Measurements from ENCODE around the gene RBM18. TPM values are rescaled to one million over a fixed set of nuclear protein-coding genes. Genes with fewer than 3 reads are reported as not detected.

Gene RBM18
- total RNA-seq, 1 experiment from 2014 or later: 19.2 TPM

GRCh38 chr9:122291458-122291857, 26.8 kb upstream of the RBM18 start:
- POLR2A ChIA-PET: interaction anchor here (0.5 kb wide), 1 partner anchor 526 kb away, joined by 7 read pairs; no protein-coding TSS in a partner anchor
- TF ChIP-seq REST (IDR thresholded peaks at IDR 0.05; ENCODE audit: insufficient read depth in 1 of 2, low read depth in 2 of 2, low read length in 1 of 2) (no peak), CTCF (IDR thresholded peaks at IDR 0.05) (no peak)
- Histone ChIP-seq H3K4me3 (ENCODE audit: low read depth in 2 of 2, low read length in 2 of 2) (no peak overlapping the region), H3K9me3 (ENCODE audit: control insufficient read depth, insufficient read depth, low read depth, low read length) (no peaks in the 10 kb centered on the region), H3K4me1 (ENCODE audit: control insufficient read depth, insufficient read depth, low read length) (no peaks in the 10 kb centered on the region), H3K27me3 (ENCODE audit: control insufficient read depth, insufficient read depth, low read length) (no peaks in the 10 kb centered on the region), H3K27ac (ENCODE audit: low read length) (no peak overlapping the region), H3K36me3 (ENCODE audit: control insufficient read depth, insufficient read depth, low read length) (peaks cover 13% of the 10 kb centered on the region)
- BruUV-seq (replicated peaks): no TSS peak
- DNase-seq (ENCODE audit: low read depth, low spot score) (no peak), ATAC-seq (no peak)
- CTCF ChIA-PET: no interaction called here
- intact Hi-C loops (cut with micrococcal nuclease; ENCODE audit: unreplicated experiment): no loop called here
- in situ Hi-C loops (cut with HindIII; ENCODE audit: low pct_unique_long_range_greater_than_20kb, low sequenced_read_pairs): no loop called here

DNA sequence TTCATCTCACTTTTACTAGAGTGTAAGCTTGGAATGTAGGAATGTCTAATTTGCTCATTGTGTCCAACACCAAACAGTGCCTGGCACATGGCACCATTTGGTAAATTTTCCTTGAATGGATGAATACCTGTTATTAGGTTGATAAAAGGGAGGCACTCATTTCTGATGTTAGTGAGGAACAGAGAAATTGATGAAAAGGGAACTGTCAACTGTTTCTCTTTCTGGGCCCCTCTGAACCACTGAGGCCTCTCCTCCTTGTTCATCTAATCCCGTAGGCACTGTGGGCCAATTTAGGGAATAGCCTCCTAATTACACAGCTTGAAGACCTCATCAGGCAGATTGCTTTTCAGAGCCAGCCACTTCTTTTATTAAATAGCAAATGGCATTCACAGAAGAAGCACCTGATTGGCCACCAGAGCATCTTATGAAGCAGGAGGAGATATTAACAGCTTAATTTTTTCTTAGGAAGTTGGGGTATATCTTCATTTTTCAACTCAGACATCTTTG, 22.6 kb upstream of the RBM18 start:
- in situ Hi-C loops (cut with HindIII; ENCODE audit: low pct_unique_long_range_greater_than_20kb, low sequenced_read_pairs): no loop called here
- ATAC-seq (no peak), DNase-seq (ENCODE audit: low read depth, low spot score) (no peak)
- H3K36me3 ChIP-seq (ENCODE audit: control insufficient read depth, insufficient read depth, low read length): peaks cover 10% of the 10 kb centered on the region
- ChIA-PET CTCF (no interaction called here), POLR2A (no interaction called here)
- no TSS peak for BruUV-seq (replicated peaks)
- intact Hi-C loops (cut with micrococcal nuclease; ENCODE audit: unreplicated experiment): no loop called here
- no peaks in the 10 kb centered on the region for H3K9me3 ChIP-seq (ENCODE audit: control insufficient read depth, insufficient read depth, low read depth, low read length)
- no peaks in the 10 kb centered on the region for H3K4me1 ChIP-seq (ENCODE audit: control insufficient read depth, insufficient read depth, low read length)
- no peak overlapping the region for H3K4me3 ChIP-seq (ENCODE audit: low read depth in 2 of 2, low read length in 2 of 2)
- no peak overlapping the region for H3K27ac ChIP-seq (ENCODE audit: low read length)
- TF ChIP-seq POLR2AphosphoS5 (IDR thresholded peaks at IDR 0.05; ENCODE audit: low read depth, low read length): no peak
- TF ChIP-seq TCF7L2 (IDR thresholded peaks at IDR 0.05; ENCODE audit: low read depth, low read length): no peak
- TF ChIP-seq REST (IDR thresholded peaks at IDR 0.05; ENCODE audit: insufficient read depth in 1 of 2, low read depth in 2 of 2, low read length in 1 of 2): no peak
- no peak for TF ChIP-seq SIN3A (IDR thresholded peaks at IDR 0.05; ENCODE audit: borderline replicate concordance, insufficient read depth, low read depth, low read length)
- no peak for TF ChIP-seq CTCF (IDR thresholded peaks at IDR 0.05)
- H3K27me3 ChIP-seq (ENCODE audit: control insufficient read depth, insufficient read depth, low read length): no peaks in the 10 kb centered on the region

All from Panc1 (cell line).